ENCODE results near the gene RRP15. TPM values are rescaled to one million over a fixed set of nuclear protein-coding genes. Genes with fewer than 3 reads are reported as not detected.

RRP15 gene
- total RNA-seq (1 to 10 TPM; 6.1 to 8.9 (median 8.1) TPM), polyA plus RNA-seq (1 to 10 TPM; 1.8 to 3.0 (median 1.8) TPM)

- peak in 1 of 4 experiments; percentile 26 for TF ChIP-seq CTCF (IDR thresholded peaks at IDR 0.05)
- TF ChIP-seq POLR2A (IDR thresholded peaks at IDR 0.05): peak in 1 of 2 donors; percentile 10
- peak; percentile 53 to 77 (median 76) for TF ChIP-seq POLR2AphosphoS5 (IDR thresholded peaks at IDR 0.05)
- peak in 1 of 4 donors; percentile 1 for TF ChIP-seq EP300 (IDR thresholded peaks at IDR 0.05)
- H3K4me3 ChIP-seq: peak within 1 kb of the TSS; percentile 60 to 82 (median 72)
- no peaks in the 10 kb centered on the region for H3K27me3 ChIP-seq
- WGBS, 2 donors: 0% methylated on average over 45 of the region's 45 CpGs
- no peaks in the 10 kb centered on the region for H3K9me3 ChIP-seq
- no peaks in the 10 kb centered on the region for H3K36me3 ChIP-seq
- peak; percentile 94 for DNase-seq
- peak within 1 kb of the TSS; percentile 70 to 87 (median 80) for H3K27ac ChIP-seq
- H3K4me1 ChIP-seq: peaks cover 0 to 20% (median 18%) of the 10 kb centered on the region in 4 donors
- intact Hi-C loops (cut with DNase I): no loop called here
These were observed at the start of gene RRP15 for GRCh38 chr1:218284917-218285635. TSS of gene RRP15 (plus strand) at chr1:218285293. CDS start at chr1:218285317, 24 bp downstream.

GRCh38 chr1:218242171-218242570 is 42.9 kb upstream of the RRP15 start:
- TF ChIP-seq POLR2AphosphoS5 (IDR thresholded peaks at IDR 0.05): no peak
- TF ChIP-seq EP300 (IDR thresholded peaks at IDR 0.05): no peak
- TF ChIP-seq CTCF (IDR thresholded peaks at IDR 0.05): no peak
- TF ChIP-seq POLR2A (IDR thresholded peaks at IDR 0.05): no peak
- Histone ChIP-seq H3K9me3 (no peaks in the 10 kb centered on the region), H3K4me3 (no peak overlapping the region), H3K36me3 (no peaks in the 10 kb centered on the region), H3K27me3 (no peaks in the 10 kb centered on the region), H3K4me1 (no peaks in the 10 kb centered on the region), H3K27ac (no peak overlapping the region)
- intact Hi-C loops (cut with DNase I): no loop called here
- no peak for DNase-seq
- 50 to 77% methylated on average over 3 of the region's 3 CpGs for WGBS, 2 donors

GRCh38 chr1:218247339-218247738 is 37.8 kb upstream of the RRP15 start:
- TF ChIP-seq CTCF (IDR thresholded peaks at IDR 0.05) (no peak), POLR2A (IDR thresholded peaks at IDR 0.05) (no peak)
- Histone ChIP-seq H3K36me3 (no peaks in the 10 kb centered on the region), H3K4me3 (no peak overlapping the region), H3K4me1 (no peaks in the 10 kb centered on the region), H3K27ac (no peak overlapping the region), H3K9me3 (no peaks in the 10 kb centered on the region), H3K27me3 (no peaks in the 10 kb centered on the region)
- no peak for DNase-seq
- intact Hi-C loops (cut with DNase I): no loop called here

- WGBS, 2 donors: 71 to 83% methylated on average over 6 of the region's 6 CpGs
- Histone ChIP-seq H3K27me3 (no peaks in the 10 kb centered on the region), H3K9me3 (no peaks in the 10 kb centered on the region), H3K4me1 (no peaks in the 10 kb centered on the region), H3K36me3 (no peaks in the 10 kb centered on the region), H3K27ac (no peak overlapping the region), H3K4me3 (no peak overlapping the region)
- TF ChIP-seq CTCF (IDR thresholded peaks at IDR 0.05) (no peak), EP300 (IDR thresholded peaks at IDR 0.05) (no peak), POLR2A (IDR thresholded peaks at IDR 0.05) (no peak), POLR2AphosphoS5 (IDR thresholded peaks at IDR 0.05) (no peak)
- DNase-seq: no peak
- intact Hi-C loops (cut with DNase I): no loop called here
These were observed 35.6 kb upstream of the RRP15 start for GRCh38 chr1:218249338-218250140.
